ENCODE results near the gene SFTPD.
"Not testable (repeated sequence)": the region's sequence is repeated elsewhere in the genome, so short reads cannot be mapped to it uniquely, and the experiment has no call there.

The SFTPD gene

GRCh38 chr10:79948976-79949722 is at the start of gene SFTPD:
SFTPD (minus strand) TSS chr10:79949105; CDS start chr10:79946659, 2,446 bp downstream.
- no peak for DNase-seq (ENCODE audit: low spot score)

GRCh38 chr10:79995979-79996634 is 47.2 kb upstream of the SFTPD start:
- no peak for DNase-seq (ENCODE audit: low spot score)

GRCh38 chr10:79994556-79994955 is 45.7 kb upstream of the SFTPD start:
- no peak for DNase-seq (ENCODE audit: low spot score)

DNA sequence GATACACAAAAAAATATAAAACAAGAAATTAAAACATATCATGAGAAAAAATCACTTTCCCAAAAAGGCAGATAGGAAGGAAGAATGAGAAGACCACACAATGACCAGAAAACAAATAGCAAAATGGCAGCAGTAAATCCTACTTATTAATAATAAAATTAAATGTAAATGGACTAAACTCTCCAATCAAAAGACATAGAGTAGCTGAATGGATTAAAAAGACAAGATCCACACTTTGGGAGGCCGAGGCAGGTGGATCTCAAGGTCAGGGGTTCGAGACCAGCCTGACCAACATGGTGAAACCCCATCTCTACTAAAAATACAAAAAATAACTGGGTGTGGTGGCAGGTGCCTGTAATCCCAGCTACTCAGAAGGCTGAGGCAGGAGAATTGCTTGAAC is 39.3 kb upstream of the SFTPD start:
- DNase-seq (ENCODE audit: low spot score), result not testable (repeated sequence)

DNA sequence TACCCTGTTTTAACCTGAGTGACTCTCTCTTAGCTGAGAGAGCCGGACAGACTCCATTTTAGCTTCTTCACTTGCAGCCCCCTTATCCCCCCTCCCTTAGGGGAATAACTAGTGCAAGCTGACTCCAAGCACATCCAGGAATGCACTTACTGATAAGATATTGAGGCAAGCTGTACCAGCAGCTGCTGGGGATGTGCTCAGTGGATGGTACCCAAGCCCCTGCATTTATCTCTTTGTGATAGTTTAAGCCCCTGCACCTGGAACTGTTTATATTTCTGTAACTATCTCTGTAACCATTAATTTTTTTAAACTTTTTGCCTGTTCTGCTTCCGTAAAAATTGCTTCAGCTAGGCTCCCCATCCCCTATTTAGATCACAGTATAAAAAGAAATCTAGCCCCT is 37.8 kb upstream of the SFTPD start:
- DNase-seq (ENCODE audit: low spot score), result not testable (repeated sequence)

GRCh38 chr10:79985481-79986072 is 36.7 kb upstream of the SFTPD start:
- DNase-seq (ENCODE audit: low spot score), result no peak

DNA sequence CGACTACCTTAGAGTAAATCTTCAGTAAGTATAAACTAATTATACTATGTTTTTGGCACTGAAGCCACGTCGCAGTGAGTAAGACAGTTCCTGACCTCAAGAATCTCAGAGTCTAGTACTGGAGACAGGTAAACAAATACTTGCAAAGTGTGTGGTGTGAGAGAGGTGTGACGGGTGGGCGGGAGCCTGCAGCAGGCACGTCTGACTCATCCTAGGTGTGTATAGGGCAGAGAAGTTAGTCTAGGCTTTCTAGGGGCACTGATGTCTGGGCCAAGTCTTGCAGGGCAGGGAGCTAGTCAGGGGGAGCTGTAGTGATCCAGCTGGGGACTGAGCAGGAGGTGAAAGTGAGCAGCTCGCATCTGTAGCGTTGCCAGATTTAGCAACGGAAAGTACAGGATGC is 35.9 kb upstream of the SFTPD start:
- no peak for DNase-seq (ENCODE audit: low spot score)

- no peak for DNase-seq (ENCODE audit: low spot score)
Observed at GRCh38 chr10:79983286-79983909, 34.5 kb upstream of the SFTPD start.

DNA sequence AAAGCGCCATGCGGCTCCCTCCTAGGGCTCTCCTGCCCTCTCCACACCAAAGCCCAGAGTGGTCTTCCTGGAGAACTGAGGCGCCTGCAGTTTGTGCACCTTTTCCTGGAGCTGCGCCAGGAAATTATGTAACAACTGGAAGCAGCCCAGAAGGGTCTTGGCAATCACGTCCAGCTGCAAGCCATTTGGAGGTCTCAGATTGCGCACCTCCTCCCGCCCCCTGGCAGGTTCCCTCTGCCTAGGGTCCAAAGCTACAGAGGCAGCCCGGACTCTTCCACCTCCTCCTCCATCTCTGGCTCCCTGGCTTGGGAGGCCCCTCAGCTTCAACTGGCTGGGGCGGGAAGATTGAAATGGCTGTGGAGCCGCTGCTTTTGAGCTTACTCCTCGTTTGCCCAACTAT is 34.0 kb upstream of the SFTPD start:
- DNase-seq (ENCODE audit: low spot score), result no peak

DNA sequence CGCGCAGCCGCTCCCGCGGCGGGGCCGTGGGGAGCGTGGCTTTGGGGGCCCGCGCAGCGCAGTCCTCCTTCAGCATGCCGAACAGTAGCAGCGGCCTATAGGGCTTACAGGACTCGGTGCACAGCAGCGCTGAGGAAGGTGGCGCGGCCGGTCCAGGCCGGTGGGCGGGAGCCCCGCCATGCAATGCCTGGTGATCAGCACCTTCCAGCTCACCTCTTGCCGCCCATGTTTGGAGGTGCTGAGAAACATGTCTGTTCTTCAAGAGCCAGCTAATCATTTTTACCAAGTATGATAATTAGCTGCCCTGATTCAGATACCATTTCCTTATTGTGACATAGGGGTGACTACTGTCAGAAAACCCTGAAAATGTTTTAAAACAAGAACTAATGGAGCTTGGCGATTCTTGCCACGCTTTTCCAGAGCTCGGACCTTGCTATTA is 33.5 kb upstream of the SFTPD start:
- no peak for DNase-seq (ENCODE audit: low spot score)

DNA sequence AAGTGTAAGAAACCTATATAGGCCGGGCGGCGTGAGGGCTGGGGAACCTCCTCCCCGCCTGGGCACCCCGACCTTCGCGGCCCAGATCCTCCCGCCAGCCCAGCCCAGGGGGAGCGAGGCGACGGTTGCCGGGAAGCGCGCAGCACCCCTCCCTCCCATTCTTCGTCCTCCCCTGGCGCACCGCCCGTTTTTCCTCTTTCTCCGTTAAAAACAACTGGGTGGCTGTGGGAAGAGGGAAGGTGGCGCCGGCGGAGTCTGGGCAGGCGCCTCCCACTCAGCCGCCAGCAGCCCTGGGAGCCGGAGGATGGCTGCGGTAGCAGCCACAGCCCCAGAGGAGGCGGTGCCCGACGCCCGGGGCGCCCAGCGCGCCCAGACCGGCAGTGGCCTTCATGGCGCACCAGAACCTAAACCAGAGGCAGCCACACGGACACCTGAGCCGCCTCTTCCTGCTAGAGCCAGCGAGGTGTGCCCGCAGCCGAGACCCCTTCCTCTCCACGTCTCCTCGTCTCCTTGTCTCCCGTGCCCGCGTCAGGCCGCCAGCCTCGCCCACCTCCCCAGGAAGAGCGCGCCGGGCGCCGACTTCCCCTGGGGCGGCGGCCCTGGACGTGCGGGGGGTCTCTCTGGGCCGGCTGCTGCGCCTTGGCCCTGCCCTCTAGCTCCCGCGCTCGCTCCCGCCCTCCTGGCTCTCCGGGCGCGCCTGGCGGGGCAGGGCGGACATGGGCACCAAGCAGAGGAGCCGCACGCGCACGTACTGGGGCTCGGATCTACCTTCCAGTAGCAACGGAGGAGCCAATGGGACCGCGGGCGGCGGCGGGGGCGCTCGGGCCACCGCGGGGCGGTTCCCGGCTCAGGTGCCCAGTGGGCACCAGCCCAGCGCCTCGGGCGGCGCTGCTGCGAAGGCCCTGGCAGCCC is 32.8 kb upstream of the SFTPD start:
- no peak for DNase-seq (ENCODE audit: low spot score)

GRCh38 chr10:79980711-79981110 is 31.8 kb upstream of the SFTPD start:
- no peak for DNase-seq (ENCODE audit: low spot score)

DNA sequence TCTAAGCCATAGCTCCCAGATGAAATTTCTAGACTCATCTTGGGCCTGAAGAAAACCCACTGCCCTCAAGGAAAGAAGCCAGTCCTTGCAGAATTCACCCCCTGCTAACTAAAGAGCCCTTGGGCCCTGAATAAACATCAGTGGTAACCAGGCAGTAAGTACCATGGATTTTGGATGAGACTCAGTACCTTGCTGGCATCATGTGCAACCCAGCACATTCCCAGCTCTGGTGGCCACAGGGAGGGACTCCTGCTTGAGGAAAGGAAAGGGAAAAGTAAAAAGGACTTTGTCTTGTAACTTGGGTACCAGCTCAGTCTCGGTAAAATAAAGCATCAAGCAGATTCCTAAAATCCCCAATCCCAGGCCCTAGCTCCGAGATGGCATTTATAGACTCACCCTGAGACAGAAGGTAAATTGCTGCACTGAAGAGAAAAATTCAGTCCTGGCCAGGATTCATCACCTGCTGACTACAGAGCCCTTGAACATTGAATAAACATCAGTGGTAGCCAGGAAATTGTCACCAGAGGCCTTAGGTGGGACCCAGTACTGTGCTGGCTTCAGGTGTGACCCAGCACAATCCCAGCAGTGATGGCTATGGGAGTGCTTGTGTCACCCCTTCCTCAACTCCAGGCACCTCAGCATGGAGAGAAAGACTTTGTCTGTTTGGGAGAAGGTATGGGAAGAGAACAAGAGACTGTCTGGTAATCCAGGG is 31.2 kb upstream of the SFTPD start:
- DNase-seq (ENCODE audit: low spot score), result no peak

DNA sequence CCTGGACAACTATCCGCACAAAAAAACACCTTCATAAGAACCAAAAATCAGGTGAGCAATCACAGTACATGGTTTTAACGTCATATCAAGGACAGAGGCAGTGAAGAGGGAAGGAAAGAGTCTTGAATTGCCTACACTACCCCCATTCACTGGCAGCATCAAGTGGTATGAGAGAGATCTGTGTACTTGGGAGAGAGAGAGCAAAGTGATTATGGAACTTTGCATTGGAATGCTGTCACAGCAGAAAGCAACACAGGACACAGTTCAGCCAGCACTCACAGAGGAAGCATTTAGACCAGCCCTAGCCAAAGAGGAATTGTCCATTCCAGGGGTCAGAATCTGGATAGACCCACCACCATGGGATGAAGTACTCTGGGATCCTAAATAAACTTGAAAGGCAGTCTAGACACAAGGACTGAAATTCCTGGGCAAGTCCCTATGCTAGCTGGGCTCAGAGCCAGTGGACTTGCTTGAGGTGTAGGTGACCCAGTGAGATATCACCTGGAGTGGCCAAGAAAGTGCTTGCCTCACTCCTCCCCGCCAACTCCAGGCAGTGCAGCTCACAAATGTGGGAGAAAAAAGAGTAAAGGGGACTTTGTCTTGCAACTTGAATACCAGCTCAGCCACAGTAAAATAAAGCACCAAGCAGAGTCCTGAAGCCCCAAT is 30.5 kb upstream of the SFTPD start:
- no peak for DNase-seq (ENCODE audit: low spot score)

DNA sequence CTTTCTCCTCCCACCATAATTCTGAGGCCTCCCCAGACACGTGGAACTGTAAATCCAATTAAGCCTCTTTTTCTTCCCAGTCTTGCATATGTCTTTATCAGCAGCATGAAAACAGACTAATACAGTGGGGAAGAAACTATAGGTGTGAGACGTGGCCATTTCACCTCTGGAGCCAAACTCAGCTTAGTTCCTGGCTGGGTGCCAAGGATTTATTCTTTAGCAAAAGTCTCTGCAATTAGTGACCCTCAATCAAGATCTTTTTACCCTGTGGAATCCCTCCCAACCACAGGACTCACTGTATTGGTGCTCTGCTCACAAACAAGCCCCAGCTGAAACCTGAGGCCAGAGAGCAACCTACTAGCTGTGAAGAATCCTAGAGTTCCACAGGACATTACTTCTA is 28.1 kb upstream of the SFTPD start:
- DNase-seq (ENCODE audit: low spot score), result peak; percentile 6

DNA sequence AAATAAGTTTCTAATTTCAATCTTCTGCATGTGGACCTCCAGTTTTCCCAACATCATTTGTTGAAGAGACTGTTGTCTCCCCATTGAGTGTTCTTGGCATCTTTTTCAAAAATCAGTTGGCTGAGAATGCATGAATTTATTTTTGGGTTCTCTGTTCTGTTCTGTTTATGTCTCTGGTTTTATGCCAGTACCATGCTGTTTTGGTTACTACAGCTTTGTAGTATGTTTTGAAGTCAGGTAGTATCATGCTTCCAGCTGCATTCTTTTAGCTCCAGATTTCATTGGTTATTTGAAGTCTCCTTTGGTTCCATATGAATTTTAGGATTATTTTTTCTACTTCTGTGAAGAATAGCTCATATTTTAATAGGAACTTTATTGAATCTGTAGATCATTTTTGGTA is 21.2 kb upstream of the SFTPD start:
- DNase-seq (ENCODE audit: low spot score), result no peak

DNA sequence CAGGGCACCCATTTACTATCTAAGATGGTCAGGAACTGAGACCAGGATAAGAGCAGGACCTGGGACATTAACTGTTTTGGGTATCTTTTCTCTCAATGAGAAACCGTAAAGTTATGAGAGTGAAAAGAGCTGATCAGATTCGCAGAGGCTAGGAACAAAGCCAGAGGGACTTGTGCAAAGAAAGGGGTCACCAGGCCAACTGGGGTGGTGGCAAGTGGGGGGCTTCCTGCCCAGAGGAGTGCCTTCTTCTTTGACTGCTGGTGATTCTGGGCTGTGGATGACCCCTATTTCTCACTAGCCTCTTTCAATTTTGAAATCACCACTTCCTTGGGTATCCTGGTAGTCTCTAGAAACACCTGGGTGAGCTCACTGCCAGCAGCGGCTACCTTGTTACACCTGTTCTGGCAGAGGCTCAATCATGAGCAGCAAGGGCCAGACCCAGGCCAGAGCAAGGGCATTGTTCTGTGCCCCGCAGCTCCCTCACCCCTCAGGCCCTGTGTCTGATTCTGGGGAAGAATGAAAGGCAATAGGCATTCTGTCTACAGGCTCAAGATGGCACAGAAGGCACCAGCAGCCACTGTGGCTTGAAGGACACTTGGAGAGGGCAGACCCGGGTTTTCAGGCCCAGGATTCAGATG is 999 bp downstream of the SFTPD start:
- DNase-seq (ENCODE audit: low spot score), result no peak

DNA sequence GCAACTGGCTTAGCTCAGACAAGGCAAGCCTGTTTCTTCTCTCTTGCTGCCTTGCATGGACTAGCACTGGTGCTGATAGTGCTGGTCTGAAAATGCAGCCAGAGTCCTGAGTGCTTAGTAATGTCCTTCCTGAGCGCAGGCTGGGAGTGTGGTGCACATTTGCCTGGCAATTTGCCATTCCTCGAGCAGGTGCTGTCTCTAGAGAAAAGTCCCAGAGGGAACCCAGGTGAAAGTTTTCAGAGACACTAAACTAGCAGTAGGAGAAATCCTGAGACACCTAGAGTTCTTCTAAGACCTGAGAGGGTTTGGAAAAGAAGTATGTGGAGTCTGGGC is 1.9 kb downstream of the SFTPD start:
- no peak for DNase-seq (ENCODE audit: low spot score)

DNA sequence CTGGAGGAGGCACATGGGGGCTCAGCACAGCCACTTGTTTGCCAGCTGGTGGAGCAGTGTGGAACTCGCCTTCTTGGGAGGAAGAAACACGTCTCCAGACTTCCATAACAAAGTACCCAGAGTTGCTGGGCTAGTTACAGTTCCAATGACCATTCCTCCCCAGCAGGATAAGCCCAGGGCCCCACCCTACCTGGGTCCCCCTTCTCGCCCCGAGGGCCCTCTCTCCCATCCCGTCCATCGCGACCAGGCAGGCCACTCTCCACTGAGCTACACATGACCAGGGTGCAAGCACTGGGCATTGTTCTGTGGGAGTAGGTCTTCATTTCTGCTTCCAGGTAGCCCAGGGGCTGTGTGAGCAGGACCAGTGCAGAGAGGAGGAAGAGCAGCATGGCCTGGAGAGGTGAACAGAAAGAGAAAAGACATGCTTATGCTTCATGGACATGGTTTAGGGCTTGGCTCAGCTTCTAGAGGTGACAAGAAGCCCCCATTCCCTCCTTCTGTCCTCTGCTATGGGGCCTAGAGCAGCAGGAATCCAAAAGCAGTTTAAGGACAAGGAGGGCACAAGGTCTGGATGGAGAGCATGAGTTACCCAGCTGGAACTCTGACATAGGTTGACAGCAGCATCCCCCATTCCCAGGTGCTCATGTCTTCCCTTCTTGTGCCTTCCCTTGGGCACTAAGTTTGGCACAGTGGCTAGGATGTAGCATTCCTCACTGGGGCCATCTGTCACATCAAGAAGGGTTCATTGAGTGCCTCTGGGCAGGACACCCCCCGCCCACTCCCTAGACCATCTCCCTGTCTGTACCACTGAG is 2.4 kb downstream of the SFTPD start:
- DNase-seq (ENCODE audit: low spot score), result no peak

Measured in hematopoietic multipotent progenitor cell treated with erythropoietin and hydrocortisone succinate and interleukin-3 and kit ligand, for 15 days (in vitro differentiated cells).